ENCODE data around the gene BACH1.

GRCh38 chr21:29359718-29360117 lies 61.0 kb downstream of the BACH1 start:
- TF ChIP-seq CTCF (IDR thresholded peaks at IDR 0.05; ENCODE audit: extremely low read depth in 1 of 2, insufficient read depth in 1 of 2, low read depth in 1 of 2, low read length in 2 of 2) (no peak), POLR2A (IDR thresholded peaks at IDR 0.05; ENCODE audit: low read depth, low read length) (no peak), EZH2 (IDR thresholded peaks at IDR 0.05; ENCODE audit: borderline replicate concordance, low read depth, low read length, severe bottlenecking) (no peak), POLR2AphosphoS5 (IDR thresholded peaks at IDR 0.05; ENCODE audit: insufficient read depth, low read depth, low read length) (no peak), MAX (IDR thresholded peaks at IDR 0.05; ENCODE audit: insufficient read depth, insufficient read length) (no peak), MYC (IDR thresholded peaks at IDR 0.05; ENCODE audit: low read depth, low read length) (no peak), JUN (IDR thresholded peaks at IDR 0.05; ENCODE audit: borderline replicate concordance, insufficient read depth, insufficient read length, low read depth) (no peak), FOS (IDR thresholded peaks at IDR 0.05; ENCODE audit: borderline replicate concordance, insufficient read depth, low read length) (no peak), GATA2 (IDR thresholded peaks at IDR 0.05; ENCODE audit: insufficient read depth, insufficient read length, low read depth, low read length) (no peak)

Data from endothelial cell of umbilical vein (primary cell).